ENCODE results near the gene RFNG.

RFNG gene

DNA sequence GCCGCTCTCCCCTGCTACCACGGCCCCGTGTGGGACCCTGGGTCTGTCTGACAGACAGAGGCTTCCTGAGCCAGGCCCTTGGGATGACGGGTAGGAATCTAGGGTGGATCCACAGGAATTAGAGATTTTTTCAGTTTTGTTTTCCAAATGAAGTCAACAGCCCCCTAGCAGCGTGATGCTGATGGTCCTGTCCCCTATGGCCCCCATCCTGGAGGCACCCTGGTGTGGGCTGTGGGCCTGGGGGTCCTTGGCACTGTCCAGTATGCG is 44.5 kb downstream of the RFNG start:
- H3K4me3 ChIP-seq (replicated peaks; ENCODE audit: low read depth, low read length), result no peak overlapping the region
- no peak for DNase-seq (ENCODE audit: extremely low read depth, insufficient read length)
- TF ChIP-seq CTCF (IDR thresholded peaks at IDR 0.05; ENCODE audit: insufficient read depth, low read length, poor library complexity, severe bottlenecking), result no peak
- peaks cover 2% of the 10 kb centered on the region for H3K36me3 ChIP-seq (ENCODE audit: control insufficient read depth, insufficient read depth, low read length)
- no peaks in the 10 kb centered on the region for H3K27me3 ChIP-seq (replicated peaks; ENCODE audit: control insufficient read depth, insufficient read depth, low read length)

GRCh38 chr17:82006468-82007227 is 45.0 kb downstream of the RFNG start:
- Histone ChIP-seq H3K27me3 (replicated peaks; ENCODE audit: control insufficient read depth, insufficient read depth, low read length) (no peaks in the 10 kb centered on the region), H3K36me3 (ENCODE audit: control insufficient read depth, insufficient read depth, low read length) (peaks cover 2% of the 10 kb centered on the region; the same call in 1 of the 2 replicates), H3K4me3 (replicated peaks; ENCODE audit: low read depth, low read length) (no peak overlapping the region)
- no peak for TF ChIP-seq CTCF (IDR thresholded peaks at IDR 0.05; ENCODE audit: insufficient read depth, low read length, poor library complexity, severe bottlenecking)
- DNase-seq (ENCODE audit: extremely low read depth, insufficient read length), result no peak

DNA sequence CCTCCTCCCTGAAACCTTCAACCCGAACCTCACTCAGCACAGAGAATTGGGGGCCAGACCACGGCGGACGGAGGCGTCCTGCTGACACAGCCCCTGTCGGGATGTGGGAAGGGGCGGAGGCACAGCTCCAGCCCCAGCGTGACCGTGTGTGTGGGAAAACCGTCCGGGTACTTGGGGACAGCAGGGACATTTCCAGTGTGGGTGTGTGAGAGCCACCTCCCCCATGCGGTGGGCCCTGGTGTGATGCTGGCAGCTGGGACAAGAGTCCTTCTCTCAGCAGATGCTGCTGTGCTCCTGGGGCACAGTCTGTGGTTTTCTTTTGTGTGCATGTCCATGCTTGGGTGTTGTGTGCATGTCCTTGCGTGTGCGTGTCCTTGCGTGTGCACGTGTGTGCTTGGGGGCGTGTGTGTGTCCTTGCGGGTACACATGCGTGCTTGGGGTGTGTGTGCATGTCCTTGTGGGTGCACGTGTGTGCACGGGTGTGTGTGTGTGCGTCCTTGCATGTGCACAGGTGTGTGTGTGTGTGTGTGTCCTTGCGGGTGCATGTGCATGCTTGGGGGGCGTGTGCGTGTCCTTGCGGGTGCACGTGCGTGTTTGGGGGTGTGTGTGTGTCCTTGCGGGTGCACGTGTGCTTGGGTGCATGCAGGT is 45.8 kb downstream of the RFNG start:
- DNase-seq (ENCODE audit: extremely low read depth, insufficient read length), result no peak
- Histone ChIP-seq H3K27me3 (replicated peaks; ENCODE audit: control insufficient read depth, insufficient read depth, low read length) (no peaks in the 10 kb centered on the region), H3K4me3 (replicated peaks; ENCODE audit: low read depth, low read length) (no peak overlapping the region), H3K36me3 (ENCODE audit: control insufficient read depth, insufficient read depth, low read length) (peaks cover 2% of the 10 kb centered on the region; the same call in 1 of the 2 replicates)
- no peak for TF ChIP-seq CTCF (IDR thresholded peaks at IDR 0.05; ENCODE audit: insufficient read depth, low read length, poor library complexity, severe bottlenecking)

DNA sequence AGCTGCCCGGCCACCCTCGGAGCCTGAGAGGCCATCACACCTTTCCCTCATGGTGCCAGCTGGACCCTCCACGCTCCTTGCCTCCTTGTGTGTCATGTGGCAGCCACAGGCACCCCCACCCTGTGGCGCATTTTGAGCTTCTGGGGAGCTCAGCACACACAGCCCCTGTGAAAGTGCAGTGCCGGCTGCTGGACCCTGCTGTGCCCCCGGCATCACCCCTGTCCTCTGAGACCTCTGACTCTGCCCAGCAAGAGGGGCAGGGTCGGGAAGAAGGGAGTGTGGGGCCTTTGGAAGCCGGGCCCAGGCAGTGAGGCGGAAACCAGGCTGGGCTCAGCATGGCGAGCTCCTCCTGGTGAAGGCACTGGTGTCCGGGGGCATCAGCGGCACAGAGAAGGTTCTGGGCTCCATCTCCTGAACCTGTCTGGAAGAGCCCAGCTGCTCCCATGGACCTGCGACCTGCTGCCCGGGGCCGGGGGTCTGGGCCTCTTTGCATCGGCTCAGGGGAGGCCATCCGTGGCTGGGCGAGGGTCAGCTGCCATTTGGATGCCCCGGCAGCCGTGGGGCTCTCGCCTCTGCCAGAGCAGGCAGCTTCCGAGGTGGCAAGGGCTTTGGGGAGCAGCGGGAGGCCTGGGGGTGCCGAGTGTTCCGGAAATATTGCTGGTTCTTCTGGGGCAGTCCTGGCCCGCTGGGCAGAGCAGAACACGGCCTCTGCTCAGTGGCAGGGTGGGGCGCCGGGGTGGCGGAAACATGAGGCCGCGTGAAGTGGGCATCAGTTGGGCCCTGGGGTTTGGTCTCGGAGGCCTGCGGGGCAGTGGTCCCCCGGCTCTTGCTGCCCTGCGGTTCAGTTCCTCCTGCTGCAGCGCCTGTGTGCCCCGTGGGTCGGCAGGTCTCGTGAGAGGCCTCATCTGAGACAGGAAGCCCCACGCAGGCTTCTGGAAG is 46.8 kb downstream of the RFNG start:
- Histone ChIP-seq H3K27me3 (replicated peaks; ENCODE audit: control insufficient read depth, insufficient read depth, low read length) (no peaks in the 10 kb centered on the region), H3K4me3 (replicated peaks; ENCODE audit: low read depth, low read length) (no peak overlapping the region), H3K36me3 (ENCODE audit: control insufficient read depth, insufficient read depth, low read length) (peaks cover 2% of the 10 kb centered on the region; the same call in 1 of the 2 replicates)
- TF ChIP-seq CTCF (IDR thresholded peaks at IDR 0.05; ENCODE audit: insufficient read depth, low read length, poor library complexity, severe bottlenecking), result no peak
- no peak for DNase-seq (ENCODE audit: extremely low read depth, insufficient read length)

GRCh38 chr17:82003411-82004381 is 47.9 kb downstream of the RFNG start:
- DNase-seq (ENCODE audit: extremely low read depth, insufficient read length), result no peak
- Histone ChIP-seq H3K27me3 (replicated peaks; ENCODE audit: control insufficient read depth, insufficient read depth, low read length) (no peaks in the 10 kb centered on the region), H3K36me3 (ENCODE audit: control insufficient read depth, insufficient read depth, low read length) (no peaks in the 10 kb centered on the region; the same call in none of the 2 replicates), H3K4me3 (replicated peaks; ENCODE audit: low read depth, low read length) (no peak overlapping the region)
- TF ChIP-seq CTCF (IDR thresholded peaks at IDR 0.05; ENCODE audit: insufficient read depth, low read length, poor library complexity, severe bottlenecking), result no peak

All from GM06990 (cell line).